EH (cell line): ENCODE results near the gene ARFGAP1.
"Not testable (repeated sequence)": the region's sequence is repeated elsewhere in the genome, so short reads cannot be mapped to it uniquely, and the experiment has no call there.

Source experiments
- DNase-seq: peaks from one replicate; pipeline ENCODE4 v3.0.0-alpha.2; 2015; ENCODE audit warnings: low read depth

Gene ARFGAP1

DNA sequence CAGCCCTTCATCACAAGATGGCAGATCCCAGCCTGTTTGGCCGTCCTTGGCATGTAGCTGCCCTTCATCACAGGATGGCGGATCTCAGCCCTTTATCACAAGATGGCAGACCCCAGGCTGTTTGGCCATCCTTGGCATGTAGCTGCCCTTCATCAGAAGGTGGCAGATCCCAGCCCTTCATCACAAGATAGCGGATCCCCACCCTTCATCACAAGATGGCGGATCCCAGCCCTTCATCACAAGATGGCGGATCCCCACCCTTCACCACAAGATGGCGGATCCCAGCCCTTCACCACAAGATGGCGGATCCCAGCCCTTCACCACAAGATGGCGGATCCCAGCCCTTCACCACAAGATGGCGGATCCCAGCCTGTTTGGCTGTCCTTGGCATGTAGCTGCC is 62.4 kb downstream of the ARFGAP1 start:
- DNase-seq = not testable (repeated sequence)

DNA sequence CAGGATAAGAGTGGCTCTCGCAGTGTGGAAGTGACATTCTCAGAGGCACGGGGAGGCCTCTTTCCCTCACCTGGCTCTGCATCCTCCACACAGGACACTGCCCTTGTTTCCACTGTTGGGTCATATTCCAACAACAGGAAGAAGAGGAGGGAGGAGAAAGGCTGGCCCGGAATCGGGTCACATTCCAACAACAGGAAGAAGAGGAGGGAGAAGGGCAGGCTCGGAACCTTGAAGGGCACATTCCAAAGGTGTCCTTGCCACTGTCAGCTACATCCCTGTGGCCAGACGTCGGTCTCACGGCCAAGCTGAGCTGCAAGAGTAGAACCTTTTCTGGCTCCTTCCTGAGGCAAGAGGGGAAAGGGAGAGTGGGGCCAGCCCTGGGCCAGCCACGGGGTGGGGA is 63.1 kb downstream of the ARFGAP1 start:
- no peak for DNase-seq

DNA sequence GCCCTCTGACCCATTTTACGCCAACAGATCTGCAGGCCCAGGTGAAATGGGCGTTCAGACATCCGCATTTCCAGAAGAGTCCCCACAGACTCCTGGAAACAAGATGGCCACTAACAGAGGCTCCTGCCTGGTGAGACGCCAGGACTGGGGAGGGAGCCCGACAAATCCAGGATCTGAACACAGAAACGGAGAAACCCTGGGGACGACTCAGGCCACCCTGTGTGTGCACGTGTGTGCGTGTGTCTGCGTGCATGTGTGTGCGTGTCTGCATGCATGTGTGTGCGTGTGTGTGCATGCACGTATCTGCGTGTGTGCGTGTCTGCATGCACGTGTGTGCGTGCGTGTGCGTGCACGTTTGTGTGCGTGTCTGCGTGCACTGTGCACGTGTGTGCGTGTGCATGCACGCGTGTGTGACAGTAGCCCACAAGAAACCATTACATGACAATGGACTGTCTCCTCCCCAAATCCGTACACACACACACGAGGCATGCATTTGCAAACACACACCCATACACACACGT is 63.7 kb downstream of the ARFGAP1 start:
- DNase-seq = no peak

DNA sequence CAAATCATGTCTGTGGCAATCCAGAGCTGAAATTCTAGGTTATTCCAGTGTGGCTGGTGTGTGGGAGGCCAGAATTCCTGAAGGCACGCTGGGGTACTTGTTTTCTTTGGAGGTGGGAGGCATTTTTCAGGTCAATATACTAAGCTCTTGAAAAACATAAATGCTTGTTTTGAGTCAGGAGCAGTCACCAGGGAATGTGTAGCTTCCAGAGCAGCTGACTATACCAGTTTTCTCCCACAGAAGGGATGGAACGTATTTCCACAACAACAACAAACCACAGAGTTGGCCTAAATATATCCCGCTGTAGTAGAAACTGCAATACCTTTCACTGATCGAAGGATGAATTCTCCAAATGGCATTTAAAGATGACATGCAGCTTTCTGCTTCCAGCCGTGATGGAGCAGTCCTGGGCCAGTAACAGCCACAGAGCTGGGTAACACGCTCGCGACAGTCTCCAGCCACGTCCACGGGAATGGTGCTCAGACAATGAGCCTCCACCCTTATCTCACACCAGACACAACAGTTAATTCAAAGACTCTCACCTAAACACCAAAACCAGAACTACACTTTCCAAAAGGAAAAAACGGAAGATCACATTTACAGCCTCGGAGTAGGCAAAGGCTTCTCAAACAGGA is 65.3 kb downstream of the ARFGAP1 start:
- no peak for DNase-seq
